Measurements from ENCODE around the gene CHST9. TPM values are rescaled to one million over a fixed set of nuclear protein-coding genes. Genes with fewer than 3 reads are reported as not detected.
"Not testable (repeated sequence)": the region's sequence is repeated elsewhere in the genome, so short reads cannot be mapped to it uniquely, and the experiment has no call there.

Gene CHST9
- total RNA-seq, 1 donor from 2014 or later, result 0.32 TPM

- Mint-ChIP-seq H3K27ac (ENCODE audit: unreplicated experiment) (no peak overlapping the region), H3K4me1 (ENCODE audit: unreplicated experiment) (no peaks in the 10 kb centered on the region), H3K9me3 (ENCODE audit: unreplicated experiment) (no peaks in the 10 kb centered on the region), H3K27me3 (ENCODE audit: unreplicated experiment) (peaks cover 38% of the 10 kb centered on the region), H3K36me3 (ENCODE audit: unreplicated experiment) (no peaks in the 10 kb centered on the region), H3K4me3 (ENCODE audit: unreplicated experiment) (no peak overlapping the region)
- TF ChIP-seq CTCF (IDR thresholded peaks at IDR 0.05), result no peak
- no peak for DNase-seq (ENCODE audit: extremely low spot score, unreplicated experiment)
These were observed 9.9 kb downstream of the CHST9 start for GRCh38 chr18:27175245-27175644.

GRCh38 chr18:27171993-27172392, 13.1 kb downstream of the CHST9 start:
- Mint-ChIP-seq H3K27ac (ENCODE audit: unreplicated experiment) (no peak overlapping the region), H3K27me3 (ENCODE audit: unreplicated experiment) (peaks cover 40% of the 10 kb centered on the region), H3K4me3 (ENCODE audit: unreplicated experiment) (no peak overlapping the region), H3K36me3 (ENCODE audit: unreplicated experiment) (no peaks in the 10 kb centered on the region), H3K4me1 (ENCODE audit: unreplicated experiment) (no peaks in the 10 kb centered on the region), H3K9me3 (ENCODE audit: unreplicated experiment) (no peaks in the 10 kb centered on the region)
- TF ChIP-seq CTCF (IDR thresholded peaks at IDR 0.05), result no peak
- DNase-seq (ENCODE audit: extremely low spot score, unreplicated experiment), result no peak

GRCh38 chr18:27165412-27165811, 19.7 kb downstream of the CHST9 start:
- H3K27me3 Mint-ChIP-seq (ENCODE audit: unreplicated experiment), result peaks cover 19% of the 10 kb centered on the region
- H3K36me3 Mint-ChIP-seq (ENCODE audit: unreplicated experiment), result no peaks in the 10 kb centered on the region

GRCh38 chr18:27164905-27165304, 20.2 kb downstream of the CHST9 start:
- TF ChIP-seq CTCF (IDR thresholded peaks at IDR 0.05), result no peak
- H3K27ac Mint-ChIP-seq (ENCODE audit: unreplicated experiment), result no peak overlapping the region
- no peak overlapping the region for H3K4me3 Mint-ChIP-seq (ENCODE audit: unreplicated experiment)
- DNase-seq (ENCODE audit: extremely low spot score, unreplicated experiment), result no peak
- H3K9me3 Mint-ChIP-seq (ENCODE audit: unreplicated experiment), result peaks cover 14% of the 10 kb centered on the region
- H3K36me3 Mint-ChIP-seq (ENCODE audit: unreplicated experiment), result no peaks in the 10 kb centered on the region
- no peaks in the 10 kb centered on the region for H3K4me1 Mint-ChIP-seq (ENCODE audit: unreplicated experiment)
- H3K27me3 Mint-ChIP-seq (ENCODE audit: unreplicated experiment), result peaks cover 19% of the 10 kb centered on the region

More at GRCh38 chr18:27165412-27165811, 19.7 kb downstream of the CHST9 start:
- Mint-ChIP-seq H3K9me3 (ENCODE audit: unreplicated experiment) (peaks cover 12% of the 10 kb centered on the region), H3K27ac (ENCODE audit: unreplicated experiment) (no peak overlapping the region), H3K4me3 (ENCODE audit: unreplicated experiment) (no peak overlapping the region), H3K4me1 (ENCODE audit: unreplicated experiment) (no peaks in the 10 kb centered on the region)
- TF ChIP-seq CTCF (IDR thresholded peaks at IDR 0.05), result no peak
- DNase-seq (ENCODE audit: extremely low spot score, unreplicated experiment), result no peak

GRCh38 chr18:27163197-27163716, 21.9 kb downstream of the CHST9 start:
- not testable (repeated sequence) for H3K4me3 Mint-ChIP-seq (ENCODE audit: unreplicated experiment); DNase-seq (ENCODE audit: extremely low spot score, unreplicated experiment); H3K36me3 Mint-ChIP-seq (ENCODE audit: unreplicated experiment); H3K4me1 Mint-ChIP-seq (ENCODE audit: unreplicated experiment); H3K27ac Mint-ChIP-seq (ENCODE audit: unreplicated experiment)
- Mint-ChIP-seq H3K9me3 (ENCODE audit: unreplicated experiment) (peaks cover 14% of the 10 kb centered on the region), H3K27me3 (ENCODE audit: unreplicated experiment) (peaks cover 19% of the 10 kb centered on the region)

GRCh38 chr18:27149240-27149639, 35.9 kb downstream of the CHST9 start:
- not testable (repeated sequence) for H3K4me1 Mint-ChIP-seq (ENCODE audit: unreplicated experiment); H3K36me3 Mint-ChIP-seq (ENCODE audit: unreplicated experiment); DNase-seq (ENCODE audit: extremely low spot score, unreplicated experiment); H3K9me3 Mint-ChIP-seq (ENCODE audit: unreplicated experiment); H3K4me3 Mint-ChIP-seq (ENCODE audit: unreplicated experiment); H3K27ac Mint-ChIP-seq (ENCODE audit: unreplicated experiment)
- H3K27me3 Mint-ChIP-seq (ENCODE audit: unreplicated experiment), result peaks cover 17% of the 10 kb centered on the region

Data from osteocyte (in vitro differentiated cells).